IMR-90 (cell line): ENCODE results near the gene ZNF385B. TPM values are rescaled to one million over a fixed set of nuclear protein-coding genes. Genes with fewer than 3 reads are reported as not detected.
A peak's percentile ranks its signal among the peaks of the same experiment; 100 is the strongest.

Experiments used
- ATAC-seq: fragments of 200-7000 bp; cut with Tn5 transposase; 2 replicates; pipeline ENCODE4 v1.9.1; 2020; ENCODE audit warnings: low read depth, mild to moderate bottlenecking, moderate library complexity
- BruUV-seq: library from RNA; stranded (reverse); fragments of 400-500 nt; replicated peaks from 2 replicates; lab custom pipeline; 2021; lab: Mats Ljungman, UMichigan
- CTCF ChIA-PET: fragments of 300-600 bp; formaldehyde crosslinking; extraction: SDS; loops from one replicate; lab custom pipeline; 2021; ENCODE audit warnings: antibody characterized with exemption; lab: Yijun Ruan, JAX
- POLR2A ChIA-PET: fragments of 300-600 bp; sonication (Branson Sonifier 250); formaldehyde crosslinking; loops from one replicate; lab custom pipeline; 2022; ENCODE audit warnings: antibody characterized with exemption; ENCODE audit not compliant: unreplicated experiment; lab: Charles Lee
- DNase-seq: peaks from one replicate; pipeline ENCODE4 v3.0.0; 2013
- H2AFZ ChIP-seq: replicated peaks from 2 replicates; pipeline ENCODE3; 2013; ENCODE audit warnings: low read length, mild to moderate bottlenecking; ENCODE audit not compliant: poor library complexity
- H2AK5ac ChIP-seq: 2 replicates; pipeline ENCODE4 v1.6.1; 2013; ENCODE audit warnings: low read depth, low read length, inconsistent platforms
- H2AK9ac ChIP-seq: replicated peaks from 2 replicates; pipeline ENCODE3; 2013; ENCODE audit warnings: mild to moderate bottlenecking, low read depth, low read length, moderate library complexity; ENCODE audit not compliant: poor library complexity
- H2BK120ac ChIP-seq: 2 replicates; pipeline ENCODE4 v1.6.1; 2013; ENCODE audit warnings: low read depth, low read length, inconsistent platforms
- H2BK15ac ChIP-seq: 3 replicates; pipeline ENCODE4 v1.6.1; 2013; ENCODE audit warnings: low read depth, low read length, inconsistent platforms
- H2BK20ac ChIP-seq: 2 replicates; pipeline ENCODE4 v1.6.1; 2013; ENCODE audit warnings: low read depth, mild to moderate bottlenecking, inconsistent platforms, low read length, moderate library complexity
- H2BK5ac ChIP-seq: 2 replicates; pipeline ENCODE4 v1.6.1; 2013; ENCODE audit warnings: mild to moderate bottlenecking, low read depth, low read length, inconsistent platforms; ENCODE audit not compliant: poor library complexity, severe bottlenecking
- H3K14ac ChIP-seq: replicated peaks from 2 replicates; pipeline ENCODE4 v1.6.1; 2013; ENCODE audit warnings: low read depth, low read length, inconsistent platforms
- H3K18ac ChIP-seq: 2 replicates; pipeline ENCODE4 v1.6.1; 2013; ENCODE audit warnings: low read depth, low read length, control low read depth
- H3K23ac ChIP-seq: 2 replicates; pipeline ENCODE4 v1.6.1; 2013; ENCODE audit warnings: low read depth, low read length, inconsistent platforms
- H3K27ac ChIP-seq: 2 replicates; pipeline ENCODE4 v1.5.1; 2013; ENCODE audit warnings: mild to moderate bottlenecking, control low read depth, low read length; ENCODE audit not compliant: insufficient read depth
- H3K27me3 ChIP-seq: 2 replicates; pipeline ENCODE4 v1.6.1; 2013; ENCODE audit warnings: low read length; ENCODE audit not compliant: control insufficient read depth, insufficient read depth
- H3K36me3 ChIP-seq: 2 replicates; pipeline ENCODE4 v1.6.1; 2013; ENCODE audit warnings: low read length, mixed read lengths; ENCODE audit not compliant: control insufficient read depth, insufficient read depth
- H3K4ac ChIP-seq: 2 replicates; pipeline ENCODE4 v1.6.1; 2013; ENCODE audit warnings: low read depth, low read length, inconsistent platforms
- H3K4me1 ChIP-seq: 2 replicates; pipeline ENCODE4 v1.6.1; 2013; ENCODE audit warnings: low read length, mixed read lengths; ENCODE audit not compliant: control insufficient read depth, insufficient read depth
- H3K4me2 ChIP-seq: 2 replicates; pipeline ENCODE4 v1.6.1; 2013; ENCODE audit warnings: low read depth, mild to moderate bottlenecking, control low read depth, low read length, moderate library complexity
- H3K4me3 ChIP-seq: 2 replicates; pipeline ENCODE4 v1.5.1; 2013; ENCODE audit warnings: low read depth, mild to moderate bottlenecking, control low read depth, low read length, moderate library complexity; ENCODE audit not compliant: insufficient read depth
- H3K56ac ChIP-seq: 2 replicates; pipeline ENCODE4 v1.6.1; 2013; ENCODE audit warnings: low read length, inconsistent platforms; ENCODE audit not compliant: insufficient read depth; ENCODE audit errors: extremely low read depth
- H3K79me1 ChIP-seq, 2 experiments: 2 replicates each; pipeline ENCODE4 v1.6.1; 2013; ENCODE audit warnings: low read length in 2 of 2, inconsistent platforms in 1 of 2, low read depth in 1 of 2
- H3K9ac ChIP-seq: 2 replicates; pipeline ENCODE4 v1.6.1; 2013; ENCODE audit warnings: low read depth, low read length, control low read depth
- H3K9me1 ChIP-seq: 2 replicates; pipeline ENCODE4 v1.6.1; 2013; ENCODE audit warnings: low read length, inconsistent platforms; ENCODE audit not compliant: insufficient read depth
- H3K9me3 ChIP-seq: 2 replicates; pipeline ENCODE4 v1.6.1; 2013; ENCODE audit warnings: low read length; ENCODE audit not compliant: control insufficient read depth, insufficient read depth
- H4K20me1 ChIP-seq: 2 replicates; pipeline ENCODE4 v1.6.1; 2013; ENCODE audit warnings: low read length, inconsistent platforms; ENCODE audit not compliant: insufficient read depth
- H4K5ac ChIP-seq: 2 replicates; pipeline ENCODE4 v1.6.1; 2013; ENCODE audit warnings: mild to moderate bottlenecking, low read depth, low read length, control low read depth
- H4K8ac ChIP-seq, 2 experiments: 2 replicates each; pipeline ENCODE4 v1.6.1; 2013; ENCODE audit warnings: low read depth in 2 of 2, low read length in 2 of 2, control low read depth in 1 of 2, inconsistent platforms in 1 of 2
- H4K91ac ChIP-seq: 2 replicates; pipeline ENCODE4 v1.6.1; 2013; ENCODE audit warnings: low read depth, low read length, inconsistent platforms; ENCODE audit not compliant: insufficient read depth
- CEBPB ChIP-seq: IDR thresholded peaks from 2 replicates; pipeline ENCODE4 v1.6.1; 2012; ENCODE audit warnings: low read depth, low read length, improper control_type of control experiment
- CHD1 ChIP-seq: IDR thresholded peaks from 2 replicates; pipeline ENCODE4 v1.6.1; 2012; ENCODE audit warnings: low read depth, low read length, improper control_type of control experiment
- ELK1 ChIP-seq: fragments of 150-350 bp; IDR thresholded peaks from 2 replicates; pipeline ENCODE4 v1.6.1; 2016; ENCODE audit warnings: low read depth, mild to moderate bottlenecking, low read length, moderate library complexity, borderline replicate concordance
- FOS ChIP-seq: fragments of 150-350 bp; IDR thresholded peaks from 2 replicates; pipeline ENCODE4 v1.6.1; 2016; ENCODE audit warnings: low read depth, low read length
- MAFK ChIP-seq: IDR thresholded peaks from 2 replicates; pipeline ENCODE4 v1.6.1; 2012; ENCODE audit warnings: low read depth, low read length, improper control_type of control experiment
- MAZ ChIP-seq: IDR thresholded peaks from 2 replicates; pipeline ENCODE4 v1.6.1; 2012; ENCODE audit warnings: low read depth, mild to moderate bottlenecking, low read length, improper control_type of control experiment, moderate library complexity, borderline replicate concordance
- MXI1 ChIP-seq: IDR thresholded peaks from 2 replicates; pipeline ENCODE4 v1.6.1; 2012; ENCODE audit warnings: low read depth, mild to moderate bottlenecking, low read length, moderate library complexity, borderline replicate concordance
- RAD21 ChIP-seq: IDR thresholded peaks from 2 replicates; pipeline ENCODE4 v1.6.1; 2012; ENCODE audit warnings: low read length, improper control_type of control experiment
- WGBS, 2 experiments: methylation state at CpG; one replicate each; pipeline versions ENCODE4 v1.1.5 to v1.1.7; 2013; ENCODE audit warnings: missing lambda C conversion rate in 2 of 2; ENCODE audit not compliant: insufficient read length in 1 of 2; ENCODE audit errors: extremely low coverage in 2 of 2; 5-methylcytosine and 5-hydroxymethylcytosine counted together
- dilution Hi-C: fragments of 300-500 bp; cut with HindIII; formaldehyde crosslinking; loops from one replicate; pipeline ENCODE4 v1.14.3; 2018; ENCODE audit warnings: low sequenced_read_pairs; ENCODE audit not compliant: unreplicated experiment
- in situ Hi-C: fragments of 300-500 bp; cut with MboI; formaldehyde crosslinking; loops from 3 replicates; pipeline ENCODE4 v1.14.3; 2019; ENCODE audit warnings: low sequenced_read_pairs, inconsistent platforms, mixed read lengths
- intact Hi-C: fragments of 100-400 bp; cut with micrococcal nuclease; formaldehyde crosslinking; loops from 2 replicates; pipeline ENCODE4 v1.10.0; 2022
- polyA plus RNA-seq, 3 experiments: library from polyadenylated mRNA; depleted of rRNA; stranded (reverse); fragments of >200 nt; gene quantifications; 2 replicates each; pipeline ENCODE4 v1.2.3, GENCODE V29; 2012; ENCODE audit warnings: low replicate concordance in 1 of 3
- total RNA-seq: library from RNA; depleted of rRNA; stranded (reverse); fragments of >200 nt; gene quantifications from 2 replicates; pipeline ENCODE4 v1.2.3, GENCODE V29; 2012
- TF ChIP-seq, protein P1 (sequence below): fragments of 150-350 bp; IDR thresholded peaks from 2 replicates; pipeline ENCODE4 v1.6.1; 2017; ENCODE audit warnings: mild to moderate bottlenecking, antibody characterized with exemption, low read length, low read depth
- TF ChIP-seq, protein P2 (sequence below): conservative IDR thresholded peaks from 2 replicates; pipeline ENCODE4 v1.5.1; 2012; ENCODE audit warnings: mild to moderate bottlenecking, low read depth, low read length, improper control_type of control experiment

The ZNF385B gene
- total and polyA plus RNA-seq, 2 of the 4 experiments (the other 2 are of a cell fraction), result not detected

DNA sequence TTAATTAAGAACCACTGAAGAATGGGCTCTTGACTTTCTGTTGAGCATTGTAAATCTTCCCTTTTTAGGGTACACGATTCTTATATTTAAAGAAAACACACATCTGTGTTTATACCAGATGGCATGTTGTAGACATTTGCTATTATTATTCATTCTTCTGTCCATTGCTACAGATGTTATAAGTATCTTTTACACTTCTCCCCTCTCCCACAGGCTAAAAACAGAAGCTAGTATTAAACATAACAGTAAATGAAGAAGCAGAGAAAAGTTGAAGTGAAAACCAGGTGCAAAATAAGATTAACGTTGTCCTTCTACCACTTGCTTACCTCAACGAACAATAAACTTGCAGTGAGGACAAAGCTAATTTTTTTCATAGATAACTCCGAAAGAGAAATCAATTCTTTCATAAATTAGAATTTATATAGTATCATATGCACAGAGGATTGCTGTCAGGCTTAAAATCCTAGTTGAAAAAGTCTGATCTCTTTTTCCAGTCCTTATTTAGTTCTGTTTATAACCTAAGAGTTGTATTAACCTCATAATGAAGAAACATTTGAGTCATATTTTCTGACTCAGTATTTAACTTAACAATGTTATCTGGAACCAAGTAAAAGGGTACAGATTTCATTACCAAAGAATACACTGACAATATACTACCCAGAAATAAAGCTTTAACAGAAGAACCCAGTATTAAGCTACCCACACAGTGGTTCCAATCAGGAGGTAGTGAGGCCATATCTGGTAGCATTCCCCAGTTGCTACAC, 16.4 kb upstream of the ZNF385B start:
- no peak overlapping the region for H2BK5ac ChIP-seq
- no peaks in the 10 kb centered on the region for H3K79me1 ChIP-seq
- H2AK5ac ChIP-seq, result no peak overlapping the region
- no peak overlapping the region for H3K14ac ChIP-seq
- TF ChIP-seq CHD1, result no peak
- TF ChIP-seq MXI1, result no peak
- TF ChIP-seq, protein P1, sequence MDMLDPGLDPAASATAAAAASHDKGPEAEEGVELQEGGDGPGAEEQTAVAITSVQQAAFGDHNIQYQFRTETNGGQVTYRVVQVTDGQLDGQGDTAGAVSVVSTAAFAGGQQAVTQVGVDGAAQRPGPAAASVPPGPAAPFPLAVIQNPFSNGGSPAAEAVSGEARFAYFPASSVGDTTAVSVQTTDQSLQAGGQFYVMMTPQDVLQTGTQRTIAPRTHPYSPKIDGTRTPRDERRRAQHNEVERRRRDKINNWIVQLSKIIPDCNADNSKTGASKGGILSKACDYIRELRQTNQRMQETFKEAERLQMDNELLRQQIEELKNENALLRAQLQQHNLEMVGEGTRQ, result no peak
- TF ChIP-seq, protein P2, sequence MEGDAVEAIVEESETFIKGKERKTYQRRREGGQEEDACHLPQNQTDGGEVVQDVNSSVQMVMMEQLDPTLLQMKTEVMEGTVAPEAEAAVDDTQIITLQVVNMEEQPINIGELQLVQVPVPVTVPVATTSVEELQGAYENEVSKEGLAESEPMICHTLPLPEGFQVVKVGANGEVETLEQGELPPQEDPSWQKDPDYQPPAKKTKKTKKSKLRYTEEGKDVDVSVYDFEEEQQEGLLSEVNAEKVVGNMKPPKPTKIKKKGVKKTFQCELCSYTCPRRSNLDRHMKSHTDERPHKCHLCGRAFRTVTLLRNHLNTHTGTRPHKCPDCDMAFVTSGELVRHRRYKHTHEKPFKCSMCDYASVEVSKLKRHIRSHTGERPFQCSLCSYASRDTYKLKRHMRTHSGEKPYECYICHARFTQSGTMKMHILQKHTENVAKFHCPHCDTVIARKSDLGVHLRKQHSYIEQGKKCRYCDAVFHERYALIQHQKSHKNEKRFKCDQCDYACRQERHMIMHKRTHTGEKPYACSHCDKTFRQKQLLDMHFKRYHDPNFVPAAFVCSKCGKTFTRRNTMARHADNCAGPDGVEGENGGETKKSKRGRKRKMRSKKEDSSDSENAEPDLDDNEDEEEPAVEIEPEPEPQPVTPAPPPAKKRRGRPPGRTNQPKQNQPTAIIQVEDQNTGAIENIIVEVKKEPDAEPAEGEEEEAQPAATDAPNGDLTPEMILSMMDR, result no peak
- no peak for TF ChIP-seq CEBPB
- no peak for TF ChIP-seq FOS
- no peak for TF ChIP-seq RAD21
- TF ChIP-seq MAZ, result no peak
- no peak for TF ChIP-seq MAFK
- TF ChIP-seq ELK1, result no peak
- no TSS peak for BruUV-seq
- H4K8ac ChIP-seq, result no peak overlapping the region
- H3K18ac ChIP-seq, result no peak overlapping the region
- CTCF ChIA-PET, result interaction anchor here (0.6 kb wide), 1 partner anchor 412 kb away, joined by 3 read pairs; no protein-coding TSS in a partner anchor
- H3K4me2 ChIP-seq, result no peak overlapping the region; the same call in 1 of the 2 replicates
- WGBS, 2 experiments, result no CpG with 5 or more reads among the region's 4 CpGs
- no peak overlapping the region for H3K4me3 ChIP-seq
- no peaks in the 10 kb centered on the region for H3K4me1 ChIP-seq
- no peak overlapping the region for H2BK15ac ChIP-seq
- no peaks in the 10 kb centered on the region for H4K20me1 ChIP-seq
- no peak overlapping the region for H3K9ac ChIP-seq
- no peak overlapping the region for H3K27ac ChIP-seq
- H4K5ac ChIP-seq, result no peak overlapping the region
- intact Hi-C loops (no loop called here), dilution Hi-C loops (no loop called here), in situ Hi-C loops (no loop called here)
- H2BK20ac ChIP-seq, result no peak overlapping the region
- no peak overlapping the region for H3K4ac ChIP-seq
- peak; percentile 57; the same call in 1 of the 2 replicates for ATAC-seq
- no peaks in the 10 kb centered on the region for H3K9me1 ChIP-seq
- POLR2A ChIA-PET, result no interaction called here
- H4K91ac ChIP-seq, result no peak overlapping the region
- no peaks in the 10 kb centered on the region; the same call in 1 of the 2 replicates for H3K27me3 ChIP-seq
- no peaks in the 10 kb centered on the region for H3K36me3 ChIP-seq
- H3K56ac ChIP-seq, result no peak overlapping the region
- no peak overlapping the region for H2AK9ac ChIP-seq
- DNase-seq, result peak; percentile 10
- no peak overlapping the region for H2BK120ac ChIP-seq
- no peaks in the 10 kb centered on the region for H3K9me3 ChIP-seq
- no peak overlapping the region for H3K23ac ChIP-seq
- no peak overlapping the region for H2AFZ ChIP-seq
